GM06990 (cell line): ENCODE measurements around the gene GTPBP3.

Experiments
- DNase-seq: peaks from one replicate; pipeline ENCODE4 v3.0.0-alpha.2; 2011; ENCODE audit not compliant: insufficient read length; ENCODE audit errors: extremely low read depth
- H3K27me3 ChIP-seq: replicated peaks from 2 replicates; pipeline ENCODE4 v1.6.0; 2011; ENCODE audit warnings: low read length; ENCODE audit not compliant: control insufficient read depth, insufficient read depth
- H3K36me3 ChIP-seq: 2 replicates; pipeline ENCODE4 v1.5.1; 2011; ENCODE audit warnings: low read length; ENCODE audit not compliant: control insufficient read depth, insufficient read depth
- H3K4me3 ChIP-seq: replicated peaks from 2 replicates; pipeline ENCODE4 v1.5.1; 2011; ENCODE audit warnings: low read depth, mild to moderate bottlenecking, control low read depth, low read length
- CTCF ChIP-seq: IDR thresholded peaks from 2 replicates; pipeline ENCODE4 v1.5.1; 2011; ENCODE audit warnings: low read length, control low read depth, mild to moderate bottlenecking, inconsistent platforms; ENCODE audit not compliant: insufficient read depth, poor library complexity, severe bottlenecking

The GTPBP3 gene

GRCh38 chr19:17314007-17314593 is 23.3 kb upstream of the GTPBP3 start:
- Histone ChIP-seq H3K4me3 (no peak overlapping the region), H3K36me3 (peaks cover 23% of the 10 kb centered on the region), H3K27me3 (no peaks in the 10 kb centered on the region)
- no peak for TF ChIP-seq CTCF
- no peak for DNase-seq

GRCh38 chr19:17318966-17319365 is 18.4 kb upstream of the GTPBP3 start:
- no peak overlapping the region for H3K4me3 ChIP-seq
- H3K36me3 ChIP-seq, result peaks cover 33% of the 10 kb centered on the region
- DNase-seq, result no peak

GRCh38 chr19:17319473-17320238 is 17.7 kb upstream of the GTPBP3 start:
- Histone ChIP-seq H3K4me3 (no peak overlapping the region), H3K36me3 (peaks cover 26% of the 10 kb centered on the region), H3K27me3 (no peaks in the 10 kb centered on the region)
- no peak for TF ChIP-seq CTCF
- DNase-seq, result no peak

More at GRCh38 chr19:17318966-17319365, 18.4 kb upstream of the GTPBP3 start:
- no peaks in the 10 kb centered on the region for H3K27me3 ChIP-seq
- no peak for TF ChIP-seq CTCF

DNA sequence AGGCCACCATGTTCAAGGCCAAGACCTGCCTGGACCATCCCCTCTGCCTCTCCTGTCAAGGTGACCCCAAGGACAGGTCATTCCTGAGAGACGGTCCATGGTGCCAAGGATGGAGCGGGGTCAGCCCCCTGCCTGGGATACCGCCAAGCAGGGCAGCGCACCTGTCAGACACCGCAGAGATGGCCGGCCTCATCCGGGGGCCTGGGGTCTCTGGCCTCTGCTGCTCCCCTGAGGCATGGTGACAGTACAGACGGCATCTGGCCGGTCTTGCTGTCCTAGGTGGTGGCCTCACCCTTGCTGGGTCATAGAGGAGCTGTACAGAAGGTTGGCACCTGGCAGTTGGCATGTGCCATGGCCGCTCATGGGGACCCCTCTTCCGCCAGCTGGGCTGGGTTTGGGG is 16.9 kb upstream of the GTPBP3 start:
- Histone ChIP-seq H3K4me3 (no peak overlapping the region), H3K36me3 (peaks cover 24% of the 10 kb centered on the region), H3K27me3 (no peaks in the 10 kb centered on the region)
- DNase-seq, result no peak
- TF ChIP-seq CTCF, result no peak

- no peaks in the 10 kb centered on the region for H3K27me3 ChIP-seq
- no peak for TF ChIP-seq CTCF
- DNase-seq, result no peak
- H3K36me3 ChIP-seq, result peaks cover 19% of the 10 kb centered on the region
- no peak overlapping the region for H3K4me3 ChIP-seq
These were observed 15.5 kb upstream of the GTPBP3 start for GRCh38 chr19:17321655-17322489.
